Activated CD8-positive, alpha-beta T cell treated with anti-CD3 and anti-CD28 coated beads for 36 hours (primary cell): Measurements from ENCODE around the gene SLC30A2. TPM values are rescaled to one million over a fixed set of nuclear protein-coding genes. Genes with fewer than 3 reads are reported as not detected.

Source experiments
- ATAC-seq: fragments of 200-7000 bp; cut with Tn5 transposase; one replicate; pipeline ENCODE4 v1.10.0; 2021; ENCODE audit warnings: mild to moderate bottlenecking, moderate library complexity
- CTCF ChIA-PET: fragments of 350-600 bp; sonication (Branson Sonifier 250); formaldehyde crosslinking; loops from one replicate; lab custom pipeline; 2021; ENCODE audit warnings: antibody characterized with exemption; lab: Charles Lee
- POLR2A ChIA-PET: fragments of 350-600 bp; sonication (Branson Sonifier 250); formaldehyde crosslinking; loops from one replicate; lab custom pipeline; 2021; ENCODE audit warnings: antibody characterized with exemption; lab: Charles Lee
- DNase-seq: peaks from one replicate; pipeline ENCODE4 v3.0.0-alpha.2; 2020
- H3K27ac Mint-ChIP-seq: one replicate; pipeline ENCODE4 v1.8.0; 2021; ENCODE audit warnings: mild to moderate bottlenecking, mixed read lengths
- H3K27me3 Mint-ChIP-seq: one replicate; pipeline ENCODE4 v1.8.0; 2021; ENCODE audit warnings: mixed read lengths
- H3K36me3 Mint-ChIP-seq: one replicate; pipeline ENCODE4 v1.8.0; 2021; ENCODE audit warnings: low read depth, mixed read lengths
- H3K4me1 Mint-ChIP-seq: one replicate; pipeline ENCODE4 v1.8.0; 2021; ENCODE audit warnings: low read depth, mixed read lengths
- H3K4me3 Mint-ChIP-seq: one replicate; pipeline ENCODE4 v1.8.0; 2021; ENCODE audit warnings: mild to moderate bottlenecking, moderate library complexity, mixed read lengths
- H3K9me3 Mint-ChIP-seq: one replicate; pipeline ENCODE4 v1.8.0; 2021; ENCODE audit warnings: mixed read lengths
- intact Hi-C: fragments of 100-400 bp; cut with micrococcal nuclease; formaldehyde crosslinking; loops from one replicate; pipeline ENCODE4 v1.10.0; 2022
- total RNA-seq, 2 experiments: library from RNA; stranded (reverse); gene quantifications; one replicate each; pipeline ENCODE4 v1.2.3, GENCODE V29; 2021
- TF ChIP-seq, protein P1 (sequence below): fragments of 200-600 bp; IDR thresholded peaks from one replicate; pipeline ENCODE4 v1.8.0; 2022; ENCODE audit warnings: antibody characterized with exemption, mild to moderate bottlenecking

SLC30A2 gene
- total RNA-seq, 2 experiments from 2014 or later, result not detected

DNA sequence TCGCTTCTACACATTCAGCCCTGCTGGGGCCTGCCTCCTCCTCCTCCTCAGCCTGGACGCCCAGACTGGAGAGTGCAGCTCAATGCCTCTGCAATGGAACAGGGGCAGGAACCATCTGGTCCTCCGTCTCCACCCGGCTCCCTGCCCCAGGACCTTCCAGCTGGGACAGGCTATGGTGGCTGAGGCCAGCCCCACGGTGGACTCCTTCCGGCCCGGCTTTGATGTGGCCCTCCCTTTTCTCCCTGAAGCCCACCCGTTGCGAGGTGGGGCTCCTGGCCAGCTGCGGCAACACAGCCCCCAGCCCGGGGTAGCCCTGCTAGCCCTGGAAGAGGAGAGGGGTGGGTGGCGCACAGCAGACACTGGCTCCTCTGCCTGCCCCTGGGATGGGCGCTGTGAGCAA lies 22.9 kb downstream of the SLC30A2 start:
- Mint-ChIP-seq H3K4me1 (peaks cover 10% of the 10 kb centered on the region), H3K4me3 (no peak overlapping the region), H3K27ac (no peak overlapping the region), H3K36me3 (no peaks in the 10 kb centered on the region), H3K27me3 (no peaks in the 10 kb centered on the region), H3K9me3 (no peaks in the 10 kb centered on the region)
- TF ChIP-seq, protein P1, sequence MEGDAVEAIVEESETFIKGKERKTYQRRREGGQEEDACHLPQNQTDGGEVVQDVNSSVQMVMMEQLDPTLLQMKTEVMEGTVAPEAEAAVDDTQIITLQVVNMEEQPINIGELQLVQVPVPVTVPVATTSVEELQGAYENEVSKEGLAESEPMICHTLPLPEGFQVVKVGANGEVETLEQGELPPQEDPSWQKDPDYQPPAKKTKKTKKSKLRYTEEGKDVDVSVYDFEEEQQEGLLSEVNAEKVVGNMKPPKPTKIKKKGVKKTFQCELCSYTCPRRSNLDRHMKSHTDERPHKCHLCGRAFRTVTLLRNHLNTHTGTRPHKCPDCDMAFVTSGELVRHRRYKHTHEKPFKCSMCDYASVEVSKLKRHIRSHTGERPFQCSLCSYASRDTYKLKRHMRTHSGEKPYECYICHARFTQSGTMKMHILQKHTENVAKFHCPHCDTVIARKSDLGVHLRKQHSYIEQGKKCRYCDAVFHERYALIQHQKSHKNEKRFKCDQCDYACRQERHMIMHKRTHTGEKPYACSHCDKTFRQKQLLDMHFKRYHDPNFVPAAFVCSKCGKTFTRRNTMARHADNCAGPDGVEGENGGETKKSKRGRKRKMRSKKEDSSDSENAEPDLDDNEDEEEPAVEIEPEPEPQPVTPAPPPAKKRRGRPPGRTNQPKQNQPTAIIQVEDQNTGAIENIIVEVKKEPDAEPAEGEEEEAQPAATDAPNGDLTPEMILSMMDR, result no peak
- CTCF ChIA-PET, result no interaction called here
- POLR2A ChIA-PET, result interaction anchor here (1.0 kb wide), 1 partner anchor 127 kb away, joined by 3 read pairs; no protein-coding TSS in a partner anchor
- no peak for ATAC-seq
- no peak for DNase-seq
- intact Hi-C loops, result no loop called here

DNA sequence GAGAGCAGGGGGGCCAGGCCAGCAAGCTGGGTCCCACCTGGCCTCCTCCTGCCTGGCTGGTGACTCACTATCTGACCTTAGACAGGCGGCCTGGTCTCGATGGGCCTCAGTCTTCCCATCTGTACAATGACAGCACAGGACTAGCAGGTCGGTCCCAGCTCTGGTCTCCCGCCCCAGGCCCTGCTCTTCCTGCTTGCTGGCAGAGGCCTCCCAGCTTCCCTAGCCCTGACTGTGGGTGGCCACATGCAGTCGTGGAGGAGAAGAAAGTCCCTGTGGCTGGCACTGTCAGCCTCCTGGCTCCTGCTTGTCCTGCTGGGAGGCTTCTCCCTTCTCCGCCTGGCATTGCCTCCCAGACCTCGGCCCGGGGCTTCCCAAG lies 23.5 kb downstream of the SLC30A2 start:
- H3K9me3 Mint-ChIP-seq, result no peaks in the 10 kb centered on the region
- intact Hi-C loops, result no loop called here
- H3K27me3 Mint-ChIP-seq, result no peaks in the 10 kb centered on the region
- ChIA-PET CTCF (interaction anchor here (1.5 to 1.6 kb wide), 2 partner anchors 122 to 127 kb away, joined by 4 to 6 read pairs; no protein-coding TSS in a partner anchor), POLR2A (interaction anchor here (1.0 kb wide), 1 partner anchor 127 kb away, joined by 3 read pairs; no protein-coding TSS in a partner anchor)
- DNase-seq (no peak), ATAC-seq (no peak)
- TF ChIP-seq, protein P1, result no peak
- H3K27ac Mint-ChIP-seq, result no peak overlapping the region
- H3K4me1 Mint-ChIP-seq, result peaks cover 7% of the 10 kb centered on the region
- H3K4me3 Mint-ChIP-seq, result no peak overlapping the region
- no peaks in the 10 kb centered on the region for H3K36me3 Mint-ChIP-seq

DNA sequence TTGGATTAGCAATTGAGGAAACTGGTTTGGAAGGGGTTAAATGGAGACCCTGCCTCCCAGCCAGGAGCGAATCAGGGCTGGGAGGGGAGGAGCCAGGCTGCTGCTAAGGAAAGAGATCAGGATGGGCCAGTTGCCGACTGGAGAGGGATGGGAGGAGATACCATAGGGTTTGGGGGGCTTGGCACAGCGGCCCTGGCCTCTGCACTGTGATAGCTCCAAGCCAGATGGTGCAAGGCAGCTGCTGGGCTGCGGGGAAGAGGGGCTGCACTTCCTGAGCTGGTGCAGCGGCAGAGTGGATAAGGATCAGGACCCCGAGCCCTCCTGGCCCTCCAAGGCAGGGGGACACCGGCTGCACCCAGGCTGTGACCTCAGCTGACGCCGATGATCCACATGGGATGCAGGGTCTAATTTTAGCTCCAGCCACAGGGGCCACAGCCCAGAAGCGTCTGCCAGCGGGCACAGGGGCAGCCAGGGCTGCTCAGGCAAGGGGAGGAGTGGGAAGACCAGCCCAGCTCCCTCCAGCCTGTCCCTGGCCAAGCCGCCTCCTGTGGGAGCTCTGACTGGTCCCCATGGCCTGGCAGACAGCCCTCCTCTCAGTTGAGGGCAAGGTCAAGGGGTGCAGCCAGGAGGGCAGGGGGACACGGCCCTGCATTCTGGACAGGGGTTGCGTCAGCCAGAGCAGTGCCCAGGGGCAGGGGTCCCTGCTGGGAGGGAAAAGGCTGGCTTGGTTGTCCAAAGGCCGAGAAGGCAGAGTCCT lies 24.1 kb downstream of the SLC30A2 start, which contains the start of gene EXTL1:
Gene EXTL1, plus strand, starts transcription at position 129 of the 757 bp plus-strand sequence. CDS start 872 bp downstream, outside the sequence.
- TF ChIP-seq, protein P1, result no peak
- intact Hi-C loops, result no loop called here
- Mint-ChIP-seq H3K27ac (no peak within 1 kb of the TSS), H3K36me3 (no peaks in the 10 kb centered on the region), H3K9me3 (no peaks in the 10 kb centered on the region), H3K4me3 (no peak within 1 kb of the TSS), H3K27me3 (no peaks in the 10 kb centered on the region), H3K4me1 (peaks cover 13% of the 10 kb centered on the region)
- POLR2A ChIA-PET, result interaction anchor here (0.5 to 1.0 kb wide), 2 partner anchors 126 to 159 kb away, joined by 3 read pairs; no protein-coding TSS in a partner anchor
- ATAC-seq (no peak), DNase-seq (no peak)
- CTCF ChIA-PET, result interaction anchor here (1.4 to 1.6 kb wide), 3 partner anchors 14 to 127 kb away, joined by 3 to 6 read pairs (median 4); no protein-coding TSS in a partner anchor

DNA sequence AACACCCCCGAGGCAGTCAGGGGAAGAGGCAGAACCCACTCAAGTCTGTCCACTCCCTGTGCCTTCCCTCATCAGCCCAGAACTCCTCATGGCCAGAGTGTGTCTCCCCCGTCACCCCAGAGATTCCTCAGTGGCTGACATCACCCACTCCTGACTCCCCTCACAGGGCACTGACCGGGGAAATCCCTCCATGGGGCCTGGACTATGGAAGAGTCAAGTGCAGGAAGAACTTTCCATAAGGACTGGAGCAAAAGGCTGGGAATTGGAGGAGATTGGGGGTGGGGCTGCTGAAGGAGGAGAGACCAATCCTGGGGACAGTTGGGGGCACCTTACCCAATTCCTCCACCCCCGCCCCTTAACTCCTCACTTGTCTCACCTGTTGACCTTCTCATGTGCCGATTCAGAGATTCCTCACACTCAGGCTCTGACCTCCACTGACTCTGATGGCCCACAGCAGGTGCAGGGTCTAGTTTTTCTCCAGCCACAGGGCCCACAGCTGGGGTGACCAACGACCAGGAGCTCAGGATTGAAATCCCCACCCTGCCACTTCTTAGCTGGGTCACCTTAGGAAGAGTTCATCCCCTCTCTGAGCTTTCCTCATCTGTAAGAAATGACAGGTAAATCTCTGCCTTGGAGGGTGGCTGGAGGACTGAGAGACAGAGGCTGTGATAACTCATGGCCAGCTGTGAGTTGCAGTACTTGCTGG lies 24.8 kb downstream of the SLC30A2 start:
- H3K4me1 Mint-ChIP-seq, result peaks cover 19% of the 10 kb centered on the region
- H3K9me3 Mint-ChIP-seq, result no peaks in the 10 kb centered on the region
- H3K27me3 Mint-ChIP-seq, result no peaks in the 10 kb centered on the region
- POLR2A ChIA-PET, result interaction anchor here (0.5 to 1.0 kb wide), 2 partner anchors 126 to 159 kb away, joined by 3 to 4 read pairs; no protein-coding TSS in a partner anchor
- no peak for ATAC-seq
- H3K4me3 Mint-ChIP-seq, result no peak overlapping the region
- CTCF ChIA-PET, result interaction anchor here (1.4 to 1.6 kb wide), 3 partner anchors 15 to 126 kb away, joined by 3 to 6 read pairs (median 4); no protein-coding TSS in a partner anchor
- TF ChIP-seq, protein P1, result no peak
- no peaks in the 10 kb centered on the region for H3K36me3 Mint-ChIP-seq
- no peak overlapping the region for H3K27ac Mint-ChIP-seq
- no peak for DNase-seq
- intact Hi-C loops, result no loop called here
